ENCODE measurements around the gene EIF3I.

DNA sequence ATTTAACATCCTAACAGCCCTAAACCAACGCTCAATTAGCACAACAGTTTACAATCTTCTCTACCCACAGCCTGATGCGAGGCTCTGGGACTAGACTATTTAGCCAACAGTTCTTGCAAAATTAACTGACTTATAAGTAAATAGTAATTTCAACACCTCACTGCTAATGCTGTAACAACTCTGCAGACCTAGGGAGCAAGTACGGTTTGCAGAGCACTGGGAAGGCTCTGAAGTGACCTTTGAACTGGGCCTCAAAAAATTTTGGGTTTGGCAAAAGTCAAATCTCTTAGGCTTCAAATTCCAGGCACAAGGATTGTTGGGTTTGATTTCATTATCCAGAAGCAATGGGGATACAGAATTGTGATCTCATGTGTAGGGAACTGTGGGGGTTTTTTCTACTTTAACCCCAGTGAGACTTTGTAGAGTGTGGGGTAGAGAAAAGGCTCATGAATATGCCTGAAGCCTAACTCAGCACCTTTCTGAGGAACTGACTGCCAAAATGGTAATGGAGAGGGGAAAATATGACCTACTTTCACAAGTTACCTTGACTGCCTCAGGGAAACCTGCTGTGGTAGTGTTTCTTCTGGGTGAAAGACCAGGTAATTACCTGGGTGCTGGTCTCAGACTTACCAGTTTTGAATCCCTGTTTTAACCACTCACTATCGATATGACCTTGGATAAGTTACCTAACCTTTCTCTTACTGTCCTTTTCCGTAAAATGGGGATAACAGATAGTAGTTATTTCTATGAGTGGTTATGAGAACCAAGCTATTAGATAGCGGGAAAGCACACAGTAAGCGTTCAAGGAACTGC, 43.6 kb upstream of the EIF3I start:
- TF ChIP-seq EZH2 (IDR thresholded peaks at IDR 0.05; ENCODE audit: insufficient read depth, poor library complexity, severe bottlenecking) (no peak), EZH2phosphoT487 (IDR thresholded peaks at IDR 0.05; ENCODE audit: insufficient read depth, low read depth) (no peak)

Data from GM23248 (cell line).